Esophagus squamous epithelium (tissue), 5 donors: ENCODE data around the gene IGF1R. TPM values are rescaled to one million over a fixed set of nuclear protein-coding genes. Genes with fewer than 3 reads are reported as not detected.

Experiments
- DNase-seq: peaks from one replicate; lab custom pipeline; 2025; lab: John Stamatoyannopoulos, UW
- H3K27ac ChIP-seq, 4 donors: fragments of 200-600 bp; sonication (generic); one replicate each; pipeline ENCODE4 v1.5.1; 2016 to 2019; ENCODE audit warnings: mild to moderate bottlenecking in 1 of 4
- H3K27me3 ChIP-seq, 4 donors: fragments of 200-600 bp; sonication (generic); 1 replicate in 3 of 4; 2 replicates in 1 of 4; pipeline versions ENCODE4 v1.5.1 to v1.6.0; 2017 to 2021; ENCODE audit warnings: antibody characterized with exemption in 1 of 4
- H3K36me3 ChIP-seq, 3 donors: fragments of 200-600 bp; sonication (generic); one replicate each; pipeline ENCODE4 v1.5.1; 2016 to 2019
- H3K4me1 ChIP-seq, 3 donors: fragments of 200-600 bp; sonication (generic); one replicate each; pipeline ENCODE4 v1.5.1; 2017 to 2019
- H3K4me3 ChIP-seq, 4 donors: fragments of 200-600 bp; sonication (generic); 1 replicate in 3 of 4; 2 replicates in 1 of 4; pipeline ENCODE4 v1.5.1; 2016 to 2019; ENCODE audit warnings: mild to moderate bottlenecking in 2 of 4, moderate library complexity in 1 of 4
- H3K9me3 ChIP-seq, 3 donors: fragments of 200-600 bp; sonication (generic); one replicate each; pipeline ENCODE4 v1.5.1; 2016 to 2019
- CTCF ChIP-seq, 6 experiments: fragments of 450-650 bp in 4 of 6; fragments of 200-600 bp in 2 of 6; sonication (generic) in 2 of 6; IDR thresholded peaks; one replicate each; pipeline ENCODE4 v1.5.1; 2016 to 2019; ENCODE audit warnings: antibody characterized with exemption in 6 of 6, mild to moderate bottlenecking in 4 of 6, moderate library complexity in 4 of 6
- POLR2A ChIP-seq, 4 donors: fragments of 450-650 bp; IDR thresholded peaks; one replicate each; pipeline ENCODE4 v1.6.1; 2017; ENCODE audit warnings: antibody characterized with exemption in 4 of 4, mild to moderate bottlenecking in 4 of 4, moderate library complexity in 3 of 4
- WGBS, 2 donors: methylation state at CpG; one replicate each; pipeline ENCODE4 v1.1.5; 2018; 5-methylcytosine and 5-hydroxymethylcytosine counted together
- intact Hi-C: fragments of 100-400 bp; cut with DNase I; formaldehyde crosslinking; loops from one replicate; pipeline ENCODE4 v1.15.0; 2022
- total RNA-seq, 4 donors: library from RNA; depleted of rRNA; stranded (reverse); fragments of >200 nt; gene quantifications; one replicate each; pipeline ENCODE4 v1.1.0, GENCODE V29; 2016
- donor health status: DM: yes; HTN: yes; CAD: no.

IGF1R gene
- total RNA-seq, 4 donors from 2014 or later: 20.5 to 54.8 (median 40.4) TPM

- H3K9me3 ChIP-seq: no peaks in the 10 kb centered on the region
- intact Hi-C loops: no loop called here
- peaks cover 0 to 74% (median 18%) of the 10 kb centered on the region in 3 donors for H3K4me1 ChIP-seq
- no peaks in the 10 kb centered on the region for H3K36me3 ChIP-seq
- no peak for DNase-seq
- peak overlapping the region; percentile 91 to 98 (median 96) for H3K27ac ChIP-seq
- H3K4me3 ChIP-seq: peak overlapping the region; percentile 69 to 93 (median 82)
- H3K27me3 ChIP-seq: peaks cover 0 to 14% (median 0%) of the 10 kb centered on the region in 4 donors
- TF ChIP-seq POLR2A (IDR thresholded peaks at IDR 0.05) (no peak), CTCF (IDR thresholded peaks at IDR 0.05) (no peak)
- 3 to 5% methylated on average over 28 of the region's 28 CpGs for WGBS, 2 donors
These were observed 2.7 kb downstream of the IGF1R start for GRCh38 chr15:98651036-98651481.

GRCh38 chr15:98651581-98652220, 3.4 kb downstream of the IGF1R start:
- peak overlapping the region; percentile 69 to 93 (median 82) for H3K4me3 ChIP-seq
- no peaks in the 10 kb centered on the region for H3K9me3 ChIP-seq
- DNase-seq: no peak
- H3K27me3 ChIP-seq: peaks cover 0 to 14% (median 0%) of the 10 kb centered on the region in 4 donors
- intact Hi-C loops: no loop called here
- H3K36me3 ChIP-seq: no peaks in the 10 kb centered on the region
- peak overlapping the region; percentile 91 to 98 (median 96) for H3K27ac ChIP-seq
- WGBS, 2 donors: 9 to 16% methylated on average over 11 to 13 of the region's 14 CpGs
- no peak for TF ChIP-seq POLR2A (IDR thresholded peaks at IDR 0.05)
- TF ChIP-seq CTCF (IDR thresholded peaks at IDR 0.05): no peak
- H3K4me1 ChIP-seq: peaks cover 0 to 76% (median 18%) of the 10 kb centered on the region in 3 donors

- intact Hi-C loops: no loop called here
- no peak for TF ChIP-seq CTCF (IDR thresholded peaks at IDR 0.05)
- no peak for TF ChIP-seq POLR2A (IDR thresholded peaks at IDR 0.05)
- Histone ChIP-seq H3K4me1 (peaks cover 0 to 88% (median 18%) of the 10 kb centered on the region in 3 donors), H3K4me3 (peak overlapping the region in 1 of 4 donors; percentile 2), H3K27ac (peak overlapping the region in 1 of 4 donors; percentile 91), H3K9me3 (no peaks in the 10 kb centered on the region), H3K27me3 (peaks cover 0 to 14% (median 0%) of the 10 kb centered on the region in 4 donors), H3K36me3 (no peaks in the 10 kb centered on the region)
- WGBS, 2 donors: 0 to 4% methylated on average over 1 of the region's 1 CpG
- DNase-seq: no peak
These were observed 5.3 kb downstream of the IGF1R start for GRCh38 chr15:98653686-98654085.

GRCh38 chr15:98654790-98655360, 6.5 kb downstream of the IGF1R start:
- H3K9me3 ChIP-seq: no peaks in the 10 kb centered on the region
- DNase-seq: no peak
- WGBS, 2 donors: 54% methylated on average over 4 of the region's 4 CpGs
- no peaks in the 10 kb centered on the region for H3K36me3 ChIP-seq
- peaks cover 0 to 10% (median 0%) of the 10 kb centered on the region in 4 donors for H3K27me3 ChIP-seq
- H3K27ac ChIP-seq: no peak overlapping the region
- H3K4me3 ChIP-seq: no peak overlapping the region
- TF ChIP-seq POLR2A (IDR thresholded peaks at IDR 0.05) (no peak), CTCF (IDR thresholded peaks at IDR 0.05) (no peak)
- intact Hi-C loops: no loop called here
- H3K4me1 ChIP-seq: peaks cover 0 to 96% (median 27%) of the 10 kb centered on the region in 3 donors

- Histone ChIP-seq H3K27me3 (peaks cover 0 to 4% (median 0%) of the 10 kb centered on the region in 4 donors), H3K9me3 (no peaks in the 10 kb centered on the region), H3K36me3 (no peaks in the 10 kb centered on the region), H3K27ac (no peak overlapping the region), H3K4me3 (no peak overlapping the region), H3K4me1 (peaks cover 0 to 96% (median 27%) of the 10 kb centered on the region in 3 donors)
- intact Hi-C loops: no loop called here
- no peak for TF ChIP-seq POLR2A (IDR thresholded peaks at IDR 0.05)
- TF ChIP-seq CTCF (IDR thresholded peaks at IDR 0.05): no peak
- DNase-seq: no peak
- 78 to 84% methylated on average over 6 to 8 of the region's 8 CpGs for WGBS, 2 donors
These were observed 7.4 kb downstream of the IGF1R start for GRCh38 chr15:98655732-98656131.
